ENCODE results near the gene GHRL. TPM values are rescaled to one million over a fixed set of nuclear protein-coding genes. Genes with fewer than 3 reads are reported as not detected.

GHRL gene, protein sequence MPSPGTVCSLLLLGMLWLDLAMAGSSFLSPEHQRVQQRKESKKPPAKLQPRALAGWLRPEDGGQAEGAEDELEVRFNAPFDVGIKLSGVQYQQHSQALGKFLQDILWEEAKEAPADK
- total RNA-seq, result not detected

GRCh38 chr3:10292505-10293419 lies at the start of gene GHRL:
Gene GHRL (minus strand): TSS chr3:10292947. CDS start chr3:10290180, 2,767 bp downstream.

DNA sequence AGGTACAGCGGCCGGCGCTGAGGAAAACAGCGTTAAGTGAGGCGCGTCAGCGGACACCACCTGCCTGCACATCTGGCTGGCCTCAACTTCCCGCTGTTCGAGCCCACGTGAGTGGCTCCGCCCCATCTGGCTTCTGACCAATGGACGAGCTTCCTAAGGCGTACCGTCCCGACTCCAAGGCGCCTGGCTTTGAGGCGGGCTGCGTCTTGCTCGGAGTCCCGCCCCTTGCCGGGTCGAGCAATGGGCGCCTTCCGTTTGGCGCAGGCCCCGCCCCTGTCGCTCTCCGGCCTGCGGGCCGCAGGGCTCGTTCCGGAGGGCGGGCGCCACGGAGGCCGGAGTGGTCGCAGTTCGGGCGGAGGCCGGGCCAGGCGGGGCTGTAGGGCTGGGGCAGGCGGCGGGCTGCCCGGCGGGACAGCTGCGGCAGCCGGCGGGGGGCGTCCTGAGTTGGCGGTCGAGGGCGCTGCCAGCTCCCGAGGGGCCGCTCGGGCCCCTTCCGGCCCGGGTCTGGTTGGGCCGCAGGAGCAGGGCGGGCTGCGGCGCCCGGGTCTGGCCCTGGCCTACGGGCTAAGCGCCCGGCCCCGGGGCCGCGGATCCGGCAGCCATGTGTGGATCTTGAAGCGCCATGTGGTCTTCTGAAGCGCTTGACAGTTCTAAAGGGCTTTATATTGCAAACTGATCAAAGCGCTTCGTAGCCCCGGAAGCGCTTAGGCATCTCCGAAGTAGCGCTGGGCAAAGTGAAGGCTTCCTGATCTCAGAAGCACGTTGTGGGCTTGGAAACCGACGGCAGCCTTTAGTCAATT lies 44.4 kb downstream of the GHRL start, which contains the start of gene TATDN2:
Gene TATDN2, plus strand, starts transcription at position 276 of the 800 bp plus-strand sequence. CDS start 742 bp downstream, outside the sequence.

Small RNA genes within 50 kb of the gene (small RNA-seq; reads per million reads assigned to genes)
- 10.9 to 18.5 reads per million in 2 donors for gene MIR378B
- gene RF02126, result 0 reads per million in 2 donors

Other genes starting within 250 kb of the GHRL start
- not detected for gene FANCD2OS, start 184.7 kb downstream of the GHRL start, total RNA-seq
- 10 to 100 TPM; 79.9 to 81.6 TPM for gene BRK1, start 177.3 kb downstream of the GHRL start, total RNA-seq
- 10 to 100 TPM; 26.5 to 30.6 TPM for gene VHL, start 151.2 kb downstream of the GHRL start, total RNA-seq
- 1 to 10 TPM; 1.7 to 7.6 TPM for gene IRAK2, start 128.0 kb downstream of the GHRL start, total RNA-seq
- 10 to 100 TPM; 15.5 to 19.3 TPM for gene TATDN2, start 44.5 kb downstream of the GHRL start, total RNA-seq
- gene SEC13, start 28.2 kb upstream of the GHRL start, total RNA-seq, result 100 to 1,000 TPM in 1 of 2 donors, 10 to 100 TPM in 1; 91.9 to 163 TPM
- not detected for gene ATP2B2, start 212.6 kb upstream of the GHRL start, total RNA-seq